RWPE1 (cell line): ENCODE measurements around the gene ZNF766.
"Not testable (repeated sequence)": the region's sequence is repeated elsewhere in the genome, so short reads cannot be mapped to it uniquely, and the experiment has no call there.

Experiments
- CTCF ChIA-PET: fragments of 350-600 bp; sonication (Branson Sonifier 250); formaldehyde crosslinking; extraction: SDS; loops from one replicate; lab custom pipeline; 2021; lab: Yijun Ruan, JAX
- POLR2A ChIA-PET: fragments of 400-600 bp; formaldehyde crosslinking; extraction: SDS; loops from one replicate; lab custom pipeline; 2020; ENCODE audit warnings: antibody characterized with exemption; ENCODE audit not compliant: low non-redundant PET; lab: Yijun Ruan, JAX
- DNase-seq: peaks from one replicate; pipeline ENCODE4 v3.0.0; 2012; ENCODE audit warnings: low spot score
- H3K27ac ChIP-seq: fragments of 450-650 bp; 2 replicates; pipeline ENCODE4 v1.5.1; 2017
- CTCF ChIP-seq: fragments of 450-650 bp; conservative IDR thresholded peaks from 2 replicates; pipeline ENCODE4 v1.5.1; 2017; ENCODE audit warnings: low read depth, mild to moderate bottlenecking

The ZNF766 gene

DNA sequence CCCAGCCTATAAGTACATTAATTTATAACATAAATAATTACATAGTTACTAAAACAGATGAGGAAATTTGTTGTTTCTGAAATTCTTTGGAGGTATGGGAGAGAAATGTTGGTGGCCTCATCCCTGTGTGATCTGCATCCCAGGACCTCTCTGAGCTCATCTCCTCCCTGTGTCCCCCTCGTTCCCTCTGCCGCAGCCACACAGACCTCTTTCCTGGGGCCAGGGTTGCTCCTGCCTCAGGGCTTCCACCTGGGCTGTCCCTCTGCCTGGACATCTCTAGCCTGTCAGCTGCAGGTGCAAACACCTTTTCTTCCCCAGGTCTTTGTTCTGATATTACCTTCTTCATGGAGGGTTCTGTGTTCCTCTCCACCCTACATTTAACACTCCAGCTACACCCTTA, 3.9 kb downstream of the ZNF766 start:
- CTCF ChIA-PET, result no interaction called here

GRCh38 chr19:52274191-52274590, 4.8 kb downstream of the ZNF766 start:
- H3K27ac ChIP-seq, result no peak overlapping the region
- CTCF ChIA-PET, result no interaction called here
- POLR2A ChIA-PET, result no interaction called here
- DNase-seq, result no peak
- no peak for TF ChIP-seq CTCF

More for the DNA sequence above, 3.9 kb downstream of the ZNF766 start:
- no peak for DNase-seq
- no peak overlapping the region for H3K27ac ChIP-seq
- no peak for TF ChIP-seq CTCF
- POLR2A ChIA-PET, result no interaction called here

GRCh38 chr19:52275988-52276387, 6.6 kb downstream of the ZNF766 start:
- no peak overlapping the region for H3K27ac ChIP-seq
- no peak for DNase-seq
- CTCF ChIA-PET, result interaction anchor here (0.7 kb wide), 1 partner anchor 917 kb away, joined by 3 read pairs; no protein-coding TSS in a partner anchor
- no peak for TF ChIP-seq CTCF
- POLR2A ChIA-PET, result no interaction called here

- no peak for DNase-seq
- TF ChIP-seq CTCF, result no peak
- POLR2A ChIA-PET, result no interaction called here
- no peak overlapping the region for H3K27ac ChIP-seq
- CTCF ChIA-PET, result interaction anchor here (0.6 kb wide), 1 partner anchor 23 kb away, joined by 4 read pairs; no protein-coding TSS in a partner anchor
These were observed 8.1 kb downstream of the ZNF766 start for GRCh38 chr19:52277471-52277870.

DNA sequence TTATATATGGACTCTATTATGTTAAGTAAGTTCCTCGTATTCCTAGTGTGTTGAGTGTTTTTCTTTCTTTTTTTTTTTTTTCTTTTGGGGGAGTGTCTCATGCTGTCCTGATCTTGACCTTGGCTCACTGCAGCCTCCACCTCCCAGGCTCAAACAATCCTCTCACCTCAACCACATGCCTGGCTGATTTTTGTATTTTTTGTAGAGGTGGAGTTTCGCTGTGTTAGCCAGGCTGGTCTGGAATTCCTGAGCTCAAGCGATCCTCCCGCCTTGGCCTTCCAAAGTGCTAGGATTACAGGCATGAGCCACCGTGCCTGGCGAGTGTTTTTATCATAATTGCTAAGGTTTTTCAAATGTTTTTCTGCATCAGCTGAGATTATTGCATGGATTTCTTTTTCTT, 16.9 kb downstream of the ZNF766 start:
- H3K27ac ChIP-seq, result no peak overlapping the region
- ChIA-PET CTCF (no interaction called here), POLR2A (interaction anchor here (0.7 kb wide), 1 partner anchor 449 kb away, joined by 8 read pairs; no protein-coding TSS in a partner anchor)
- TF ChIP-seq CTCF, result no peak
- DNase-seq, result no peak

DNA sequence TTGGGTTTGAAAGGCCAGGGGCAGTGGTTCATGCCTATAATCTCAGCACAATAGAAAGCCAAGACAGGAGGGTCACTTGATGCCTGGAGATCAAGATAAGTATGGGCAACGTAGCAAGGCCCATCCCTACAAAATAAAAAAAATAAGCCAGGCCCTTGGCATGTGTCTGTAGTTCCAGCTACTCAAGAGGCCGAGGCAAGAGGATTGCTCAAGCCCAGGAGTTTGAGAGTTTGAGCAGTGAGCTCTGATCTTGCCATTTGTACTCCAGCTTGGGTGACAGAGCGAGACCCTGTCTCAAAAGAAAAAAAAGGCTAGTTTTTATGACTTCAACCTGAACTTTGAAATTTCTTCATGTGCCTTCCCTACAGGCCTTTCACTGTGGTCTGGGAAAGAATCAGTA, 22.4 kb downstream of the ZNF766 start:
- CTCF ChIA-PET, result no interaction called here

GRCh38 chr19:52292946-52293345, 23.6 kb downstream of the ZNF766 start:
- H3K27ac ChIP-seq, DNase-seq, POLR2A ChIA-PET: not testable (repeated sequence)
- CTCF ChIA-PET, result interaction anchor here (0.6 kb wide), 1 partner anchor 206 kb away, joined by 3 read pairs; no protein-coding TSS in a partner anchor

More for the DNA sequence above, 22.4 kb downstream of the ZNF766 start:
- POLR2A ChIA-PET, result no interaction called here
- H3K27ac ChIP-seq, result no peak overlapping the region
- no peak for DNase-seq
- TF ChIP-seq CTCF, result no peak
